Activated effector memory CD4-positive, alpha-beta T cell treated with anti-CD3 and anti-CD28 coated beads, Interleukin-2, amount 50 U/mL, for 16 hours (primary cell): ENCODE results near the gene SUMF1.
A peak's percentile ranks its signal among the peaks of the same experiment; 100 is the strongest.

Experiments used
- DNase-seq: peaks from one replicate; pipeline ENCODE4 v3.0.0-alpha.2; 2020

Gene SUMF1

GRCh38 chr3:4375911-4376310 lies 91.2 kb downstream of the SUMF1 start:
- DNase-seq = no peak

- no peak for DNase-seq
Measured at GRCh38 chr3:4373669-4374068, 93.4 kb downstream of the SUMF1 start.

GRCh38 chr3:4362523-4362922 lies 104.5 kb downstream of the SUMF1 start:
- DNase-seq = no peak

- DNase-seq = no peak
Measured at GRCh38 chr3:4360817-4361216, 106.3 kb downstream of the SUMF1 start.

- no peak for DNase-seq
Measured at GRCh38 chr3:4359805-4360502, 107.1 kb downstream of the SUMF1 start.

- no peak for DNase-seq
Measured at GRCh38 chr3:4358273-4358672, 108.8 kb downstream of the SUMF1 start.

- DNase-seq = no peak
Measured at GRCh38 chr3:4356546-4357410, 110.3 kb downstream of the SUMF1 start.

- DNase-seq = no peak
Measured at GRCh38 chr3:4356220-4356540, 110.9 kb downstream of the SUMF1 start.

GRCh38 chr3:4355401-4356219 lies 111.5 kb downstream of the SUMF1 start:
- DNase-seq = no peak

GRCh38 chr3:4351872-4352271 lies 115.2 kb downstream of the SUMF1 start:
- no peak for DNase-seq

GRCh38 chr3:4351164-4351855 lies 115.8 kb downstream of the SUMF1 start:
- peak; percentile 65 for DNase-seq

- peak; percentile 71 for DNase-seq
Measured at GRCh38 chr3:4350789-4351163, 116.3 kb downstream of the SUMF1 start.

GRCh38 chr3:4343258-4343657 lies 123.8 kb downstream of the SUMF1 start:
- no peak for DNase-seq

- no peak for DNase-seq
Measured at GRCh38 chr3:4341336-4341675, 125.8 kb downstream of the SUMF1 start.

GRCh38 chr3:4340411-4341335 lies 126.4 kb downstream of the SUMF1 start:
- no peak for DNase-seq

- no peak for DNase-seq
Measured at GRCh38 chr3:4340077-4340410, 127.0 kb downstream of the SUMF1 start.

GRCh38 chr3:4338751-4339150 lies 128.3 kb downstream of the SUMF1 start:
- DNase-seq = no peak

GRCh38 chr3:4336850-4337546 lies 130.1 kb downstream of the SUMF1 start:
- no peak for DNase-seq

- no peak for DNase-seq
Measured at GRCh38 chr3:4335840-4336562, 131.1 kb downstream of the SUMF1 start.

- no peak for DNase-seq
Measured at GRCh38 chr3:4334548-4334947, 132.5 kb downstream of the SUMF1 start.

- no peak for DNase-seq
Measured at GRCh38 chr3:4332991-4333390, 134.1 kb downstream of the SUMF1 start.
